SU-DHL-6 (cell line): ENCODE measurements around the gene ZXDC.

Experiments used
- CTCF ChIP-seq: fragments of 200-600 bp; sonication (generic); IDR thresholded peaks from one replicate; pipeline ENCODE4 v1.5.1; 2017; ENCODE audit warnings: antibody characterized with exemption, mild to moderate bottlenecking, low read length, moderate library complexity; ENCODE audit not compliant: insufficient read depth, poor library complexity, severe bottlenecking
- EZH2phosphoT487 ChIP-seq: fragments of 200-600 bp; sonication (generic), shearing (Covaris generic); conservative IDR thresholded peaks from 2 replicates; pipeline ENCODE4 v1.6.1; 2018; ENCODE audit warnings: mild to moderate bottlenecking, antibody characterized with exemption, low read length, moderate library complexity, mixed read lengths

DNA sequence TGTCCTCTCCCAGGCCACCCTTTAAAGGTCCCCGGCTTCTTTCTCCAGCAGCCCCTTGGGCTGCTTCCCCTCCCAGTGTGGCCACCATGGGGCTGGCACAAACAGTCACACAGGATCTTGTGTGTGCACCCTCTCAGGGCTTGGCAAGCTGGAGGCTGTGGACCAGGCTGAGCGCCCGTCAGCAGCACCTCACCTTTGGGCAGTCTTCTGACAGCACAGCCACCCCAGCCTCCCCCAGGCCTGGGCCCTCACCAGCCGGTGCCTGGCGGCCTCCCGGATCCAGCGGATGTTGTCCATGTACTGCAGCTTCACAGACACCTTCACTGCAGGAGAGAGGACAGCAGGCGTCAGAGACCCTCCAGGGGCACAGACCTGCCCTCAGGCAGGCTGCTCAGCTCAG, 20.1 kb upstream of the ZXDC start:
- no peak for TF ChIP-seq CTCF
- no peak for TF ChIP-seq EZH2phosphoT487
